ENCODE measurements around the gene FAM20A.

- TF ChIP-seq ATF2 (CRISPR knock-in tag; IDR thresholded peaks at IDR 0.05) (no peak), ZNF232 (CRISPR knock-in tag; IDR thresholded peaks at IDR 0.05) (no peak), POLR2AphosphoS5 (IDR thresholded peaks at IDR 0.05; ENCODE audit: control insufficient read depth, insufficient read depth, low read depth, low read length) (no peak), RAD21 (CRISPR knock-in tag; conservative IDR thresholded peaks at IDR 0.05 in 1 of 2, IDR thresholded peaks at IDR 0.05 in 1 of 2) (no peak), RBM14 (IDR thresholded peaks at IDR 0.05; ENCODE audit: borderline replicate concordance, insufficient read depth, low read depth, low read length) (no peak), KAT7 (CRISPR knock-in tag; IDR thresholded peaks at IDR 0.05; ENCODE audit: borderline replicate concordance) (no peak), TCFL5 (CRISPR knock-in tag; conservative IDR thresholded peaks at IDR 0.05) (no peak), POLR2A (conservative IDR thresholded peaks at IDR 0.05) (no peak), ZNF282 (CRISPR knock-in tag; IDR thresholded peaks at IDR 0.05) (no peak), ARID2 (IDR thresholded peaks at IDR 0.05) (no peak), TCF7 (IDR thresholded peaks at IDR 0.05; ENCODE audit: borderline replicate concordance) (no peak), KAT2B (IDR thresholded peaks at IDR 0.05; ENCODE audit: low read depth, low read length) (no peak)
- TF ChIP-seq, protein P1, sequence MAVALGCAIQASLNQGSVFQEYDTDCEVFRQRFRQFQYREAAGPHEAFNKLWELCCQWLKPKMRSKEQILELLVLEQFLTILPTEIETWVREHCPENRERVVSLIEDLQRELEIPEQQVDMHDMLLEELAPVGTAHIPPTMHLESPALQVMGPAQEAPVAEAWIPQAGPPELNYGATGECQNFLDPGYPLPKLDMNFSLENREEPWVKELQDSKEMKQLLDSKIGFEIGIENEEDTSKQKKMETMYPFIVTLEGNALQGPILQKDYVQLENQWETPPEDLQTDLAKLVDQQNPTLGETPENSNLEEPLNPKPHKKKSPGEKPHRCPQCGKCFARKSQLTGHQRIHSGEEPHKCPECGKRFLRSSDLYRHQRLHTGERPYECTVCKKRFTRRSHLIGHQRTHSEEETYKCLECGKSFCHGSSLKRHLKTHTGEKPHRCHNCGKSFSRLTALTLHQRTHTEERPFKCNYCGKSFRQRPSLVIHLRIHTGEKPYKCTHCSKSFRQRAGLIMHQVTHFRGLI (CRISPR knock-in tag; IDR thresholded peaks at IDR 0.05), result no peak
- TF ChIP-seq, protein P2, sequence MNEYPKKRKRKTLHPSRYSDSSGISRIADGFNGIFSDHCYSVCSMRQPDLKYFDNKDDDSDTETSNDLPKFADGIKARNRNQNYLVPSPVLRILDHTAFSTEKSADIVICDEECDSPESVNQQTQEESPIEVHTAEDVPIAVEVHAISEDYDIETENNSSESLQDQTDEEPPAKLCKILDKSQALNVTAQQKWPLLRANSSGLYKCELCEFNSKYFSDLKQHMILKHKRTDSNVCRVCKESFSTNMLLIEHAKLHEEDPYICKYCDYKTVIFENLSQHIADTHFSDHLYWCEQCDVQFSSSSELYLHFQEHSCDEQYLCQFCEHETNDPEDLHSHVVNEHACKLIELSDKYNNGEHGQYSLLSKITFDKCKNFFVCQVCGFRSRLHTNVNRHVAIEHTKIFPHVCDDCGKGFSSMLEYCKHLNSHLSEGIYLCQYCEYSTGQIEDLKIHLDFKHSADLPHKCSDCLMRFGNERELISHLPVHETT (CRISPR knock-in tag; conservative IDR thresholded peaks at IDR 0.05 in 1 of 2, IDR thresholded peaks at IDR 0.05 in 1 of 2), result no peak
Observed at GRCh38 chr17:68634345-68634876, 33.2 kb upstream of the FAM20A start.

Measured in K562 (cell line).